Mesenchymal stem cell (in vitro differentiated cells and primary cell): Measurements from ENCODE around the gene OR2L3. TPM values are rescaled to one million over a fixed set of nuclear protein-coding genes. Genes with fewer than 3 reads are reported as not detected.

Experiments used
- DNase-seq: peaks from one replicate; pipeline ENCODE4 v3.0.0-alpha.2; 2013
- H2AFZ ChIP-seq: one replicate; pipeline ENCODE4 v1.6.1; 2013; ENCODE audit warnings: low read depth, mild to moderate bottlenecking, control low read depth, inconsistent platforms, low read length, moderate library complexity
- H2AK5ac ChIP-seq: 2 replicates; pipeline ENCODE4 v1.6.1; 2013; ENCODE audit warnings: low read length, moderate library complexity, mild to moderate bottlenecking, inconsistent platforms; ENCODE audit not compliant: severe bottlenecking
- H2BK120ac ChIP-seq: one replicate; pipeline ENCODE4 v1.6.1; 2013; ENCODE audit warnings: low read depth, mild to moderate bottlenecking, inconsistent platforms, low read length, moderate library complexity
- H2BK12ac ChIP-seq, 2 experiments: one replicate each; pipeline ENCODE4 v1.6.1; 2013; ENCODE audit warnings: inconsistent platforms in 2 of 2, low read length in 2 of 2, mild to moderate bottlenecking in 2 of 2, moderate library complexity in 2 of 2, control low read depth in 1 of 2
- H2BK15ac ChIP-seq: one replicate; pipeline ENCODE4 v1.6.1; 2013; ENCODE audit warnings: mild to moderate bottlenecking, low read depth, inconsistent platforms; ENCODE audit not compliant: poor library complexity, severe bottlenecking
- H2BK5ac ChIP-seq: 2 replicates; pipeline ENCODE4 v1.6.1; 2013; ENCODE audit warnings: low read depth, mild to moderate bottlenecking, low read length, control low read depth, inconsistent platforms; ENCODE audit not compliant: poor library complexity, severe bottlenecking
- H3K14ac ChIP-seq, 2 experiments: one replicate each; pipeline ENCODE4 v1.6.1; 2013; ENCODE audit warnings: inconsistent platforms in 2 of 2, low read length in 2 of 2, control low read depth in 1 of 2, mild to moderate bottlenecking in 1 of 2, moderate library complexity in 1 of 2
- H3K18ac ChIP-seq, 2 experiments: one replicate each; pipeline ENCODE4 v1.6.1; 2013; ENCODE audit warnings: inconsistent platforms in 2 of 2, low read length in 2 of 2, control low read depth in 1 of 2, low read depth in 1 of 2, mild to moderate bottlenecking in 1 of 2
- H3K23ac ChIP-seq, 2 experiments: one replicate each; pipeline ENCODE4 v1.6.1; 2013; ENCODE audit warnings: inconsistent platforms in 2 of 2, low read length in 2 of 2, mild to moderate bottlenecking in 2 of 2, moderate library complexity in 2 of 2, control low read depth in 1 of 2
- H3K27ac ChIP-seq: 2 replicates; pipeline ENCODE4 v1.5.1; 2013; ENCODE audit warnings: mild to moderate bottlenecking, moderate library complexity, low read length, control low read depth, inconsistent platforms; ENCODE audit not compliant: poor library complexity, severe bottlenecking
- H3K27me3 ChIP-seq, 2 experiments: 2 replicates each; pipeline versions ENCODE4 v1.6.1 to v1.7.0; 2013; ENCODE audit warnings: low read length in 2 of 2, mild to moderate bottlenecking in 2 of 2, moderate library complexity in 2 of 2, control low read depth in 1 of 2, inconsistent platforms in 1 of 2; ENCODE audit not compliant: control insufficient read depth in 1 of 2, insufficient read depth in 1 of 2
- H3K36me3 ChIP-seq, 2 experiments: 2 replicates each; pipeline versions ENCODE4 v1.6.1 to v1.7.0; 2013; ENCODE audit warnings: low read length in 2 of 2, control low read depth in 1 of 2, inconsistent platforms in 1 of 2, low read depth in 1 of 2, mild to moderate bottlenecking in 1 of 2; ENCODE audit not compliant: insufficient read depth in 2 of 2, control insufficient read depth in 1 of 2
- H3K4ac ChIP-seq, 2 experiments: one replicate each; pipeline ENCODE4 v1.6.1; 2013; ENCODE audit warnings: inconsistent platforms in 2 of 2, low read length in 2 of 2, mild to moderate bottlenecking in 2 of 2, moderate library complexity in 2 of 2, control low read depth in 1 of 2, low read depth in 1 of 2
- H3K4me1 ChIP-seq: 2 replicates; pipeline ENCODE4 v1.6.1; 2013; ENCODE audit warnings: low read depth, low read length, control low read depth; ENCODE audit not compliant: control insufficient read depth, insufficient read depth
- H3K4me2 ChIP-seq: 2 replicates; pipeline ENCODE4 v1.6.1; 2013; ENCODE audit warnings: low read length, mild to moderate bottlenecking, inconsistent platforms; ENCODE audit not compliant: poor library complexity, severe bottlenecking
- H3K4me3 ChIP-seq, 2 experiments: 2 replicates each; pipeline versions ENCODE4 v1.5.1 to v1.7.0; 2013; ENCODE audit warnings: low read length in 2 of 2, mild to moderate bottlenecking in 2 of 2, control low read depth in 1 of 2, low read depth in 1 of 2; ENCODE audit not compliant: insufficient read depth in 1 of 2
- H3K79me1 ChIP-seq: replicated peaks from 2 replicates; pipeline ENCODE4 v1.6.1; 2013; ENCODE audit warnings: mild to moderate bottlenecking, control low read depth, low read length, inconsistent platforms; ENCODE audit not compliant: poor library complexity, severe bottlenecking
- H3K9ac ChIP-seq: 2 replicates; pipeline ENCODE4 v1.7.0; 2013; ENCODE audit warnings: mild to moderate bottlenecking, low read length, moderate library complexity
- H3K9me3 ChIP-seq: 2 replicates; pipeline ENCODE4 v1.7.0; 2013; ENCODE audit warnings: mild to moderate bottlenecking, low read length; ENCODE audit not compliant: control insufficient read depth
- H4K8ac ChIP-seq: one replicate; pipeline ENCODE4 v1.6.1; 2013; ENCODE audit warnings: inconsistent platforms, mild to moderate bottlenecking, low read length, moderate library complexity
- H4K91ac ChIP-seq: one replicate; pipeline ENCODE4 v1.6.1; 2013; ENCODE audit warnings: mild to moderate bottlenecking, low read length, inconsistent platforms
- WGBS: methylation state at CpG from one replicate; pipeline ENCODE4 v1.1.7; 2013; ENCODE audit warnings: mixed read lengths; 5-methylcytosine and 5-hydroxymethylcytosine counted together
- polyA plus RNA-seq, 2 experiments: library from polyadenylated mRNA; stranded (reverse); fragments of 200-250 nt; gene quantifications; one replicate each; pipeline ENCODE4 v1.2.3, GENCODE V29; 2013

Gene OR2L3, protein sequence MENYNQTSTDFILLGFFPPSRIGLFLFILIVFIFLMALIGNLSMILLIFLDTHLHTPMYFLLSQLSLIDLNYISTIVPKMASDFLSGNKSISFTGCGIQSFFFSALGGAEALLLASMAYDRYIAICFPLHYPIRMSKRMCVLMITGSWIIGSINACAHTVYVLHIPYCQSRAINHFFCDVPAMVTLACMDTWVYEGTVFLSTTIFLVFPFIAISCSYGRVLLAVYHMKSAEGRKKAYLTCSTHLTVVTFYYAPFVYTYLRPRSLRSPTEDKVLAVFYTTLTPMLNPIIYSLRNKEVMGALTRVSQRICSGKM
- not detected for polyA plus RNA-seq (2013, experiment 1 of 2)
- not detected for polyA plus RNA-seq (2013, experiment 2 of 2)

DNA sequence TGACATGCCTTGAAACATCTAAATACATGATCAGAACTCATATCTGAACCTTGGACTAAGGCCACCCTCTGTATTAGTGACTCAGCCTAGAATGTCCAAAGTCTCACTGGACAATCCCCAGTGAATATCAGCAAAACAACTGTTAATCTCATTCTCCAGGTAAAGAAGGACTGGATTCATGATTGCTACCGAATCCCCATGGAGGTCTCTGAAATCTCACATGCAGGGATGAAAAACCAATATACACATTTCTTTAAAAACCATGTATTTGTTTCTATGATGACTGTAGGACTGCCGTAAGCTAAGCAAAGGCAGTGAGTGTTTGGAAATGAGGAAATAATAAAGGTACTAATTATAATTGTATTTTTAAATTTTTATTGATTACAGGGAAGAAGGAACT is at the start of gene OR2L3:
TSS of gene OR2L3 (plus strand) at position 301 of the 400 bp plus-strand sequence. CDS start 13,846 bp downstream, outside the sequence.
- Histone ChIP-seq H3K14ac (no peak within 1 kb of the TSS), H2BK120ac (no peak within 1 kb of the TSS), H3K23ac (no peak within 1 kb of the TSS), H3K79me1 (no peaks in the 10 kb centered on the region), H3K36me3 (no peaks in the 10 kb centered on the region), H2BK15ac (no peak within 1 kb of the TSS), H3K4me3 (no peak within 1 kb of the TSS), H3K18ac (no peak within 1 kb of the TSS), H2BK5ac (no peak within 1 kb of the TSS), H3K9ac (no peak within 1 kb of the TSS), H2AFZ (no peak within 1 kb of the TSS), H3K27ac (no peak within 1 kb of the TSS), H3K4ac (no peak within 1 kb of the TSS), H3K4me2 (no peak within 1 kb of the TSS), H3K27me3 (no peaks in the 10 kb centered on the region), H4K91ac (no peak within 1 kb of the TSS), H2BK12ac (no peak within 1 kb of the TSS), H3K9me3 (peaks cover 19% of the 10 kb centered on the region), H4K8ac (no peak within 1 kb of the TSS), H3K4me1 (no peaks in the 10 kb centered on the region), H2AK5ac (no peak within 1 kb of the TSS)
- DNase-seq, result no peak
- no CpG with 5 or more reads among the region's 2 CpGs for WGBS

DNA sequence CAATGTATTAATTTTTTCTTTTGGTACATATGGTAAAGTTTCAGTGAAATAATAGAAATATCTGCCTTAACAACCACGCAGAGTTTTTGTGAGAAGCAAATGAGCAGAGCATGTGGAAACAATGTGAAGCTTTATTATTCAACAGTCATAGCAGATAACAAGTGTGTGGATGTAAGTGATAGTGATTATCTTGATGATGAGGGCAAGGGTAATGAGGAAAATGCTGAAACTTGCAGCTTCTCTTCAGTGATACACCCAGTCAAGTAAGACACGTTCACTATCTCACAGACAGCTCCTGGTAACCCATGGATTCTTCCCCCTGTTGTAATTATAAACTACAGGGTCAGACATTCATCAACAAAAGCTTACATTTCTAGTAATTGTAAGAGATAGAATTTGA is 47.8 kb upstream of the OR2L3 start:
- no peaks in the 10 kb centered on the region for H3K27me3 ChIP-seq
- no peak overlapping the region for H2BK5ac ChIP-seq
- H3K23ac ChIP-seq, result no peak overlapping the region
- no peak overlapping the region for H4K8ac ChIP-seq
- H3K27ac ChIP-seq, result no peak overlapping the region
- peaks cover 35% of the 10 kb centered on the region for H3K9me3 ChIP-seq
- H2BK15ac ChIP-seq, result no peak overlapping the region
- no peak overlapping the region for H3K14ac ChIP-seq
- no peaks in the 10 kb centered on the region for H3K79me1 ChIP-seq
- H2AK5ac ChIP-seq, result no peak overlapping the region
- H4K91ac ChIP-seq, result no peak overlapping the region
- DNase-seq, result no peak
- no peaks in the 10 kb centered on the region for H3K4me1 ChIP-seq
- H2BK12ac ChIP-seq, result no peak overlapping the region
- H3K9ac ChIP-seq, result no peak overlapping the region
- WGBS, result 44% methylated on average over 1 of the region's 2 CpGs
- H3K36me3 ChIP-seq, result no peaks in the 10 kb centered on the region
- no peak overlapping the region for H2BK120ac ChIP-seq
- H2AFZ ChIP-seq, result no peak overlapping the region
- no peak overlapping the region for H3K4ac ChIP-seq
- H3K4me3 ChIP-seq, result no peak overlapping the region
- H3K4me2 ChIP-seq, result no peak overlapping the region
- no peak overlapping the region for H3K18ac ChIP-seq

DNA sequence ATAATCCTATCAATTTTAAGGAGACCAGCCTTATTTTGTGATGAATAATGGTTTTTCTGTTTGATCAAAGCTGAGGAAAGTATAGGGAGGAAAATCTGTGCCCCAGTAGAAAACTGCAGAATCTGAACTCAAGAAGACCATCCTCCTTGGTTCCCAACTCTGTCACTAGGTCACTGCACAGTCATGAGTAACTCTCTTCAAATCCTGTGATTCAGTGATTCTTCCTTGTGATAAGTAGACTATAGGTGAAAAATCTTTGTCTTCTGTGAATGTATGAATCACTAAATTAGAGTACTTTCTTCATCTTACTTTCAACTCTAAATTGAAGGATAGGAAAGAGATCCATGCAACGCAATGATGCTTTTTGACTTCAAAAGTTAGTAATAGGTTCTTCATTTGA is 46.5 kb upstream of the OR2L3 start:
- Histone ChIP-seq H3K4ac (no peak overlapping the region), H3K27ac (no peak overlapping the region), H2BK15ac (no peak overlapping the region), H2AFZ (no peak overlapping the region), H2BK120ac (no peak overlapping the region), H3K9ac (no peak overlapping the region), H2BK12ac (no peak overlapping the region), H3K79me1 (no peaks in the 10 kb centered on the region), H3K18ac (no peak overlapping the region), H4K8ac (no peak overlapping the region), H2AK5ac (no peak overlapping the region), H3K27me3 (no peaks in the 10 kb centered on the region), H3K9me3 (peaks cover 32% of the 10 kb centered on the region), H3K36me3 (no peaks in the 10 kb centered on the region), H3K4me2 (no peak overlapping the region), H3K4me1 (no peaks in the 10 kb centered on the region), H2BK5ac (no peak overlapping the region), H4K91ac (no peak overlapping the region), H3K23ac (no peak overlapping the region), H3K14ac (no peak overlapping the region), H3K4me3 (no peak overlapping the region)
- DNase-seq, result no peak
- WGBS, result no CpG with 5 or more reads among the region's 1 CpG

DNA sequence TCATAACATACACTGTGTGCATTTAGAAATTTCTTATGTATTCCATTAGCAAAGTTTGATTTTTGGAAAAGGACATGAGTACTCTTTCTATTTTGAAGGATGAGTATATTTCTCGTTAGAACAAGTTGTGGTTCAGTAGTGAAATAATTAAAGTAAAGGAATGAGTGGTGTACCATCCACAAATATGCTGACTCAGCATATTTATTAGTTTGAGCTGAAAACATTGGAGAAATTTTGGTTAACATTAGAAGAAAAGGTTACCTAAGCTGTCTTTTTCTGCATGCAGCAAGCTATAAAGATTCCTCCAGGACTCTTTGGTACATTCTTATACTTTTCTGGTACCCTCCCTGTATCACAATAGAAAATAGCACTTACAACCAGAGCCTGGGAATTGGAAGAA is 38.9 kb upstream of the OR2L3 start:
- Histone ChIP-seq H3K4me2 (no peak overlapping the region), H2BK5ac (no peak overlapping the region), H3K27ac (no peak overlapping the region), H2BK12ac (no peak overlapping the region), H2BK15ac (no peak overlapping the region), H3K79me1 (no peaks in the 10 kb centered on the region), H3K4me1 (no peaks in the 10 kb centered on the region), H3K9me3 (peaks cover 43% of the 10 kb centered on the region), H3K4me3 (no peak overlapping the region), H4K91ac (no peak overlapping the region), H2AK5ac (no peak overlapping the region), H3K4ac (no peak overlapping the region), H3K36me3 (no peaks in the 10 kb centered on the region), H3K23ac (no peak overlapping the region), H3K18ac (no peak overlapping the region), H3K14ac (no peak overlapping the region), H3K9ac (no peak overlapping the region), H3K27me3 (no peaks in the 10 kb centered on the region), H4K8ac (no peak overlapping the region), H2BK120ac (no peak overlapping the region), H2AFZ (no peak overlapping the region)
- no peak for DNase-seq
- WGBS, result 20% methylated on average over 1 of the region's 1 CpG
